ENCODE results near the gene STRA6. TPM values are rescaled to one million over a fixed set of nuclear protein-coding genes. Genes with fewer than 3 reads are reported as not detected.

STRA6 gene
- total RNA-seq, 4 donors from 2014 or later: 0.13 to 0.83 (median 0.47) TPM

GRCh38 chr15:74147051-74147450 lies 55.5 kb downstream of the STRA6 start:
- Histone ChIP-seq H3K36me3 (no peaks in the 10 kb centered on the region), H3K27me3 (peaks cover 0 to 7% (median 0%) of the 10 kb centered on the region in 4 donors), H3K27ac (replicated peaks in 1 of 4) (no peak overlapping the region), H3K9me3 (peaks cover 0 to 9% (median 4%) of the 10 kb centered on the region in 4 donors), H3K4me3 (no peak overlapping the region), H3K4me1 (no peaks in the 10 kb centered on the region)
- TF ChIP-seq POLR2AphosphoS5 (IDR thresholded peaks at IDR 0.05): no peak
- no peak for TF ChIP-seq EP300 (IDR thresholded peaks at IDR 0.05)
- no peak for TF ChIP-seq CTCF (IDR thresholded peaks at IDR 0.05)
- TF ChIP-seq POLR2A (IDR thresholded peaks at IDR 0.05; ENCODE audit: low read depth): no peak
- DNase-seq (ENCODE audit: extremely low spot score): no peak
- intact Hi-C loops (cut with DNase I): no loop called here
- WGBS: 64% methylated on average over 2 of the region's 2 CpGs

- Histone ChIP-seq H3K4me3 (no peak overlapping the region), H3K27ac (replicated peaks in 1 of 4) (no peak overlapping the region), H3K27me3 (peaks cover 0 to 7% (median 0%) of the 10 kb centered on the region in 4 donors), H3K36me3 (no peaks in the 10 kb centered on the region), H3K4me1 (no peaks in the 10 kb centered on the region), H3K9me3 (peaks cover 0 to 9% (median 4%) of the 10 kb centered on the region in 4 donors)
- WGBS: 100% methylated on average over 1 of the region's 1 CpG
- no peak for DNase-seq (ENCODE audit: extremely low spot score)
- intact Hi-C loops (cut with DNase I): no loop called here
- TF ChIP-seq POLR2AphosphoS5 (IDR thresholded peaks at IDR 0.05): no peak
- no peak for TF ChIP-seq POLR2A (IDR thresholded peaks at IDR 0.05; ENCODE audit: low read depth)
- no peak for TF ChIP-seq EP300 (IDR thresholded peaks at IDR 0.05)
- no peak for TF ChIP-seq CTCF (IDR thresholded peaks at IDR 0.05)
These were observed 56.2 kb downstream of the STRA6 start for GRCh38 chr15:74146277-74146800.

- H3K4me3 ChIP-seq: no peak overlapping the region
- WGBS: 80% methylated on average over 6 of the region's 6 CpGs
- no peaks in the 10 kb centered on the region for H3K36me3 ChIP-seq
- peaks cover 0 to 16% (median 0%) of the 10 kb centered on the region in 4 donors for H3K27me3 ChIP-seq
- intact Hi-C loops (cut with DNase I): no loop called here
- no peak overlapping the region for H3K27ac ChIP-seq (replicated peaks in 1 of 4)
- TF ChIP-seq POLR2AphosphoS5 (IDR thresholded peaks at IDR 0.05): no peak
- TF ChIP-seq CTCF (IDR thresholded peaks at IDR 0.05): no peak
- TF ChIP-seq EP300 (IDR thresholded peaks at IDR 0.05): no peak
- TF ChIP-seq POLR2A (IDR thresholded peaks at IDR 0.05; ENCODE audit: low read depth): no peak
- peaks cover 0 to 9% (median 4%) of the 10 kb centered on the region in 4 donors for H3K9me3 ChIP-seq
- no peak for DNase-seq (ENCODE audit: extremely low spot score)
- H3K4me1 ChIP-seq: no peaks in the 10 kb centered on the region
These were observed 58.3 kb downstream of the STRA6 start for GRCh38 chr15:74144153-74144775.

- WGBS: 96% methylated on average over 1 of the region's 1 CpG
- H3K4me3 ChIP-seq: no peak overlapping the region
- peaks cover 0 to 5% (median 2%) of the 10 kb centered on the region in 4 donors for H3K9me3 ChIP-seq
- H3K4me1 ChIP-seq: peaks cover 7 to 13% (median 12%) of the 10 kb centered on the region in 4 donors
- H3K27me3 ChIP-seq: peaks cover 0 to 38% (median 3%) of the 10 kb centered on the region in 4 donors
- intact Hi-C loops (cut with DNase I): no loop called here
- TF ChIP-seq CTCF (IDR thresholded peaks at IDR 0.05): no peak
- no peak for TF ChIP-seq POLR2A (IDR thresholded peaks at IDR 0.05; ENCODE audit: low read depth)
- no peak for TF ChIP-seq POLR2AphosphoS5 (IDR thresholded peaks at IDR 0.05)
- no peak for TF ChIP-seq EP300 (IDR thresholded peaks at IDR 0.05)
- no peak for DNase-seq (ENCODE audit: extremely low spot score)
- no peaks in the 10 kb centered on the region for H3K36me3 ChIP-seq
- H3K27ac ChIP-seq (replicated peaks in 1 of 4): no peak overlapping the region
These were observed 61.0 kb downstream of the STRA6 start for GRCh38 chr15:74141591-74141990.

Measured in esophagus muscularis mucosa (tissue), 4 donors.